ENCODE measurements around the gene RAPGEF5.

- TF ChIP-seq CTCF (IDR thresholded peaks at IDR 0.05) (no peak), POLR2A (IDR thresholded peaks at IDR 0.05) (no peak)
These were observed 227.0 kb downstream of the RAPGEF5 start for GRCh38 chr7:22129819-22130580.
